Smooth muscle cell (in vitro differentiated cells): ENCODE results near the gene RIOK3. TPM values are rescaled to one million over a fixed set of nuclear protein-coding genes. Genes with fewer than 3 reads are reported as not detected.

ENCODE experiments used
- DNase-seq: peaks from one replicate; lab custom pipeline; 2025; ENCODE audit not compliant: unreplicated experiment; lab: John Stamatoyannopoulos, UW
- H2AFZ ChIP-seq: fragments of 200-600 bp; sonication (generic); 2 replicates; pipeline ENCODE4 v1.6.0; 2016; ENCODE audit warnings: antibody characterized with exemption, low read depth, mild to moderate bottlenecking
- H3F3A ChIP-seq: fragments of 200-600 bp; sonication (generic); 2 replicates; pipeline ENCODE4 v1.6.0; 2017; ENCODE audit warnings: antibody characterized with exemption, low read depth
- H3K27ac ChIP-seq: fragments of 200-600 bp; sonication (generic); 2 replicates; pipeline ENCODE4 v1.5.1; 2016; ENCODE audit warnings: low read depth, mild to moderate bottlenecking
- H3K27me3 ChIP-seq: fragments of 200-600 bp; sonication (generic); 2 replicates; pipeline ENCODE4 v1.6.1; 2016; ENCODE audit warnings: low read depth, mild to moderate bottlenecking
- H3K36me3 ChIP-seq: fragments of 200-600 bp; sonication (generic); 2 replicates; pipeline ENCODE4 v1.5.1; 2016; ENCODE audit warnings: low read depth
- H3K4me1 ChIP-seq: fragments of 200-600 bp; sonication (generic); 2 replicates; pipeline ENCODE4 v1.5.1; 2016; ENCODE audit warnings: low read depth
- H3K4me2 ChIP-seq: fragments of 200-600 bp; sonication (generic); 2 replicates; pipeline ENCODE4 v1.6.0; 2016; ENCODE audit warnings: mild to moderate bottlenecking
- H3K4me3 ChIP-seq: fragments of 200-600 bp; sonication (generic); 2 replicates; pipeline ENCODE4 v1.5.1; 2016; ENCODE audit warnings: mild to moderate bottlenecking
- H3K79me2 ChIP-seq: fragments of 200-600 bp; sonication (generic); 2 replicates; pipeline ENCODE4 v1.6.0; 2016; ENCODE audit warnings: low read depth, mild to moderate bottlenecking
- H3K9ac ChIP-seq: fragments of 200-600 bp; sonication (generic); 2 replicates; pipeline ENCODE4 v1.6.0; 2016; ENCODE audit warnings: low read depth
- H3K9me3 ChIP-seq: fragments of 200-600 bp; sonication (generic); replicated peaks from 2 replicates; pipeline ENCODE4 v1.5.1; 2016; ENCODE audit warnings: low read depth
- H4K20me1 ChIP-seq: fragments of 200-600 bp; sonication (generic); 2 replicates; pipeline ENCODE4 v1.6.0; 2016; ENCODE audit warnings: low read depth
- CTCF ChIP-seq: fragments of 200-600 bp; sonication (generic); IDR thresholded peaks from 2 replicates; pipeline ENCODE4 v1.5.1; 2017; ENCODE audit warnings: borderline replicate concordance, mild to moderate bottlenecking, antibody characterized with exemption; ENCODE audit not compliant: insufficient read depth, poor library complexity, severe bottlenecking
- WGBS: methylation state at CpG from one replicate; pipeline ENCODE4 v1.1.7; 2016; ENCODE audit warnings: low lambda C conversion rate; 5-methylcytosine and 5-hydroxymethylcytosine counted together
- polyA plus RNA-seq: library from polyadenylated mRNA; unstranded; fragments of >200 nt; fragmentation: Nextera tagmentation; extraction: Ambion mirVana; gene quantifications from 2 replicates; pipeline ENCODE4 v1.2.1, GENCODE V29; 2016
- total RNA-seq: library from RNA; depleted of rRNA; stranded (reverse); fragments of >200 nt; gene quantifications from 2 replicates; pipeline ENCODE4 v1.2.3, GENCODE V29; 2014

RIOK3 gene
- total and polyA plus RNA-seq, 2 experiments from 2014 or later: 56.0 to 79.9 TPM

- Histone ChIP-seq H3K4me1 (peaks cover 9% of the 10 kb centered on the region), H3K9me3 (no peaks in the 10 kb centered on the region), H3K9ac (peak overlapping the region; percentile 92), H2AFZ (no peak overlapping the region), H3K27me3 (no peaks in the 10 kb centered on the region), H3F3A (no peaks in the 10 kb centered on the region), H4K20me1 (peaks cover 50% of the 10 kb centered on the region), H3K4me3 (peak overlapping the region; percentile 90), H3K4me2 (peak overlapping the region; percentile 85), H3K36me3 (no peaks in the 10 kb centered on the region), H3K79me2 (peaks cover 50% of the 10 kb centered on the region), H3K27ac (peak overlapping the region; percentile 93)
- no peak for TF ChIP-seq CTCF
- no peak for DNase-seq
- WGBS: 4% methylated on average over 9 of the region's 11 CpGs
These were observed 582 bp downstream of the RIOK3 start for GRCh38 chr18:23453680-23454058.

GRCh38 chr18:23456835-23457234 is 3.7 kb downstream of the RIOK3 start:
- H3K9ac ChIP-seq: no peak overlapping the region
- no peaks in the 10 kb centered on the region for H3K27me3 ChIP-seq
- no peaks in the 10 kb centered on the region for H3K36me3 ChIP-seq
- peaks cover 82% of the 10 kb centered on the region for H4K20me1 ChIP-seq
- H3K4me1 ChIP-seq: peaks cover 9% of the 10 kb centered on the region
- peak overlapping the region; percentile 30 for H3K27ac ChIP-seq
- no peak overlapping the region for H3K4me3 ChIP-seq
- no peaks in the 10 kb centered on the region for H3K9me3 ChIP-seq
- no peak overlapping the region for H2AFZ ChIP-seq
- H3F3A ChIP-seq: no peaks in the 10 kb centered on the region
- DNase-seq: no peak
- peaks cover 82% of the 10 kb centered on the region for H3K79me2 ChIP-seq
- TF ChIP-seq CTCF: no peak
- WGBS: 94% methylated on average over 2 of the region's 2 CpGs
- peak overlapping the region; percentile 53 for H3K4me2 ChIP-seq

- DNase-seq: no peak
- H3K27ac ChIP-seq: no peak overlapping the region
- H3K4me1 ChIP-seq: peaks cover 9% of the 10 kb centered on the region
- H3K9ac ChIP-seq: no peak overlapping the region
- peaks cover 6% of the 10 kb centered on the region for H3K36me3 ChIP-seq
- H3F3A ChIP-seq: no peaks in the 10 kb centered on the region
- peaks cover 100% of the 10 kb centered on the region for H4K20me1 ChIP-seq
- H3K4me2 ChIP-seq: no peak overlapping the region
- TF ChIP-seq CTCF: no peak
- WGBS: 95% methylated on average over 3 of the region's 3 CpGs
- H3K4me3 ChIP-seq: no peak overlapping the region
- H2AFZ ChIP-seq: no peak overlapping the region
- no peaks in the 10 kb centered on the region for H3K9me3 ChIP-seq
- H3K79me2 ChIP-seq: peaks cover 91% of the 10 kb centered on the region
- no peaks in the 10 kb centered on the region for H3K27me3 ChIP-seq
These were observed 5.9 kb downstream of the RIOK3 start for GRCh38 chr18:23458830-23459529.

- Histone ChIP-seq H3K9ac (no peak overlapping the region), H3K79me2 (peaks cover 90% of the 10 kb centered on the region), H2AFZ (no peak overlapping the region), H3K27ac (no peak overlapping the region), H3K4me3 (no peak overlapping the region), H3F3A (no peaks in the 10 kb centered on the region), H3K9me3 (no peaks in the 10 kb centered on the region), H3K4me2 (no peak overlapping the region), H4K20me1 (peaks cover 100% of the 10 kb centered on the region), H3K27me3 (no peaks in the 10 kb centered on the region), H3K36me3 (peaks cover 12% of the 10 kb centered on the region), H3K4me1 (peaks cover 4% of the 10 kb centered on the region)
- 96% methylated on average over 7 of the region's 7 CpGs for WGBS
- no peak for DNase-seq
- no peak for TF ChIP-seq CTCF
These were observed 6.4 kb downstream of the RIOK3 start for GRCh38 chr18:23459530-23459921.
